HG02571 (cell line): ENCODE measurements around the gene NBEA.
"Not testable (repeated sequence)": the region's sequence is repeated elsewhere in the genome, so short reads cannot be mapped to it uniquely, and the experiment has no call there.

Source experiments
- ATAC-seq: cut with Tn5 transposase; IDR thresholded peaks from one replicate; pipeline ENCODE4 v1.9.1; 2021; ENCODE audit warnings: mild to moderate bottlenecking, moderate library complexity; ENCODE audit not compliant: unreplicated experiment

NBEA gene

GRCh38 chr13:35378939-35379338, 436.9 kb downstream of the NBEA start:
- ATAC-seq: no peak

GRCh38 chr13:35379663-35380062, 437.6 kb downstream of the NBEA start:
- ATAC-seq: no peak

GRCh38 chr13:35387682-35388250, 445.7 kb downstream of the NBEA start:
- no peak for ATAC-seq

GRCh38 chr13:35388441-35389355, 446.6 kb downstream of the NBEA start:
- no peak for ATAC-seq

GRCh38 chr13:35389535-35389934, 447.5 kb downstream of the NBEA start:
- no peak for ATAC-seq

GRCh38 chr13:35392768-35393167, 450.7 kb downstream of the NBEA start:
- no peak for ATAC-seq

GRCh38 chr13:35393886-35394285, 451.8 kb downstream of the NBEA start:
- no peak for ATAC-seq

- ATAC-seq: not testable (repeated sequence)
Observed at GRCh38 chr13:35408285-35408684, 466.2 kb downstream of the NBEA start.

- no peak for ATAC-seq
Observed at GRCh38 chr13:35411059-35411744, 469.1 kb downstream of the NBEA start.

- no peak for ATAC-seq
Observed at GRCh38 chr13:35448465-35448864, 506.4 kb downstream of the NBEA start.

GRCh38 chr13:35449821-35450220, 507.8 kb downstream of the NBEA start:
- ATAC-seq: no peak

GRCh38 chr13:35455022-35455421, 513.0 kb downstream of the NBEA start:
- ATAC-seq: no peak

- no peak for ATAC-seq
Observed at GRCh38 chr13:35457258-35457657, 515.2 kb downstream of the NBEA start.

GRCh38 chr13:35460061-35460460, 518.0 kb downstream of the NBEA start:
- ATAC-seq: no peak

GRCh38 chr13:35465371-35465770, 523.3 kb downstream of the NBEA start:
- no peak for ATAC-seq

- ATAC-seq: no peak
Observed at GRCh38 chr13:35468195-35468594, 526.1 kb downstream of the NBEA start.

- no peak for ATAC-seq
Observed at GRCh38 chr13:35469806-35470525, 527.9 kb downstream of the NBEA start.

GRCh38 chr13:35470671-35471661, 528.9 kb downstream of the NBEA start:
- ATAC-seq: no peak

- no peak for ATAC-seq
Observed at GRCh38 chr13:35471706-35472322, 529.7 kb downstream of the NBEA start.
